GM12878 (cell line): Measurements from ENCODE around the gene PRPSAP1. TPM values are rescaled to one million over a fixed set of nuclear protein-coding genes. Genes with fewer than 3 reads are reported as not detected.

Experiments used
- ASH2L ChIP-seq: fragments of 300-600, 200-600 bp; sonication (generic); IDR thresholded peaks from 2 replicates; pipeline ENCODE4 v1.6.1; 2017; ENCODE audit warnings: low read depth, mild to moderate bottlenecking, borderline replicate concordance
- BMI1 ChIP-seq: fragments of 450-650 bp; IDR thresholded peaks from 2 replicates; pipeline ENCODE4 v1.6.1; 2016; ENCODE audit warnings: mild to moderate bottlenecking, moderate library complexity, borderline replicate concordance
- CBX3 ChIP-seq: fragments of 200-600 bp; sonication (generic); IDR thresholded peaks from 2 replicates; pipeline ENCODE4 v1.6.1; 2016; ENCODE audit warnings: low read depth, borderline replicate concordance
- CHD2 ChIP-seq: IDR thresholded peaks from 2 replicates; pipeline ENCODE4 v1.6.1; 2011; ENCODE audit warnings: low read depth, low read length, improper control_type of control experiment, borderline replicate concordance
- DPF2 ChIP-seq: fragments of 450-650 bp; IDR thresholded peaks from 2 replicates; pipeline ENCODE4 v1.6.1; 2017; ENCODE audit warnings: mild to moderate bottlenecking
- E4F1 ChIP-seq: fragments of 450-650 bp; IDR thresholded peaks from 2 replicates; pipeline ENCODE4 v1.6.1; 2018; ENCODE audit warnings: borderline replicate concordance, mild to moderate bottlenecking; ENCODE audit not compliant: partially characterized antibody
- ETV6 ChIP-seq, 2 experiments: fragments of 450-650 bp in 1 of 2; IDR thresholded peaks in 1 of 2; conservative IDR thresholded peaks in 1 of 2; 2 replicates each; pipeline ENCODE4 v1.6.1; 2014; ENCODE audit warnings: antibody characterized with exemption in 1 of 2, borderline replicate concordance in 1 of 2, low read depth in 1 of 2, mild to moderate bottlenecking in 1 of 2, moderate library complexity in 1 of 2
- IKZF2 ChIP-seq, 2 experiments: fragments of 450-650 bp; IDR thresholded peaks; 2 replicates each; pipeline ENCODE4 v1.6.1; 2017; ENCODE audit warnings: mild to moderate bottlenecking in 2 of 2, moderate library complexity in 2 of 2
- IRF4 ChIP-seq: IDR thresholded peaks from 2 replicates; pipeline ENCODE4 v1.6.1; 2011; ENCODE audit warnings: low read depth, low read length
- LARP7 ChIP-seq: fragments of 450-650 bp; IDR thresholded peaks from 2 replicates; pipeline ENCODE4 v1.6.1; 2017; ENCODE audit warnings: mild to moderate bottlenecking
- MEF2A ChIP-seq: IDR thresholded peaks from 2 replicates; pipeline ENCODE4 v1.6.1; 2011; ENCODE audit warnings: low read depth, mild to moderate bottlenecking, low read length, moderate library complexity; ENCODE audit not compliant: insufficient read depth
- MTA2 ChIP-seq: fragments of 450-650 bp; IDR thresholded peaks from 2 replicates; pipeline ENCODE4 v1.6.1; 2016; ENCODE audit warnings: low read depth, mild to moderate bottlenecking, moderate library complexity
- NR2C2 ChIP-seq: IDR thresholded peaks from 2 replicates; pipeline ENCODE4 v1.6.1; 2011; ENCODE audit warnings: borderline replicate concordance, low read depth; ENCODE audit not compliant: control insufficient read depth, insufficient read length
- NRF1 ChIP-seq: conservative IDR thresholded peaks from 2 replicates; pipeline ENCODE4 v1.6.1; 2011; ENCODE audit warnings: mild to moderate bottlenecking, low read depth, low read length, improper control_type of control experiment
- RB1 ChIP-seq: fragments of 450-650 bp; formaldehyde crosslinking; IDR thresholded peaks from 2 replicates; pipeline ENCODE4 v1.6.1; 2017; ENCODE audit warnings: mild to moderate bottlenecking, borderline replicate concordance
- RCOR1 ChIP-seq: conservative IDR thresholded peaks from 2 replicates; pipeline ENCODE4 v1.6.1; 2012; ENCODE audit warnings: low read depth, low read length, improper control_type of control experiment
- RFX5 ChIP-seq: IDR thresholded peaks from 2 replicates; pipeline ENCODE4 v1.6.1; 2011; ENCODE audit warnings: low read depth, low read length, improper control_type of control experiment
- RUNX3 ChIP-seq: IDR thresholded peaks from 2 replicates; pipeline ENCODE4 v1.6.1; 2012; ENCODE audit warnings: low read length, inconsistent platforms
- SMARCA5 ChIP-seq: fragments of 450-650 bp; IDR thresholded peaks from 2 replicates; pipeline ENCODE4 v1.6.1; 2017; ENCODE audit warnings: mild to moderate bottlenecking
- TCF12 ChIP-seq: IDR thresholded peaks from 2 replicates; pipeline ENCODE4 v1.6.1; 2011; ENCODE audit warnings: low read depth, mild to moderate bottlenecking, low read length
- ZBTB40 ChIP-seq: fragments of 450-650 bp; IDR thresholded peaks from 2 replicates; pipeline ENCODE4 v1.6.1; 2016; ENCODE audit warnings: mild to moderate bottlenecking, moderate library complexity, borderline replicate concordance
- ZNF217 ChIP-seq: fragments of 450-650 bp; IDR thresholded peaks from 2 replicates; pipeline ENCODE4 v1.6.1; 2017; ENCODE audit warnings: antibody characterized with exemption, mild to moderate bottlenecking
- ZNF274 ChIP-seq: IDR thresholded peaks from one replicate; pipeline ENCODE4 v1.8.0; 2011; ENCODE audit not compliant: insufficient read length, insufficient read depth
- ZNF384 ChIP-seq: IDR thresholded peaks from 2 replicates; pipeline ENCODE4 v1.6.1; 2012; ENCODE audit warnings: low read depth, mild to moderate bottlenecking, low read length, improper control_type of control experiment, borderline replicate concordance
- ZZZ3 ChIP-seq: IDR thresholded peaks from 2 replicates; pipeline ENCODE4 v1.6.1; 2011; ENCODE audit warnings: low read depth; ENCODE audit not compliant: control insufficient read depth, insufficient read length
- polyA plus RNA-seq, 11 experiments: library from polyadenylated mRNA; depleted of rRNA in 4 of 11; unstranded in 6 of 11; stranded (reverse) in 5 of 11; fragments of >200 nt; fragmentation: Nextera tagmentation in 4 of 11; fragmentation: Illumina TruSeq in 1 of 11; extraction: Ambion mirVana in 4 of 11; extraction: Trizol in 1 of 11; gene quantifications; 1 replicate in 1 of 11; 2 replicates in 10 of 11; pipeline versions ENCODE4 v1.2.1 to v1.2.3, GENCODE V29; 2011 to 2016; ENCODE audit warnings: inconsistent platforms in 2 of 11, missing spikeins in 2 of 11, low read depth in 1 of 11
- total RNA-seq, 4 experiments: library from RNA; depleted of rRNA in 3 of 4; stranded (reverse); fragments of >200 nt in 3 of 4; fragmentation: Illumina TruSeq in 1 of 4; extraction: Trizol in 1 of 4; gene quantifications; 2 replicates each; pipeline versions ENCODE4 v1.2.1 to v1.2.3, GENCODE V29; 2013 to 2021

Gene PRPSAP1
- total and polyA plus RNA-seq, 10 of the 15 experiments (the other 5 are each of a cell fraction or from before 2014, with no cell fraction given) = 15.8 to 84.2 (median 44.2) TPM

GRCh38 chr17:76260220-76260619 is 93.5 kb downstream of the PRPSAP1 start (continued):
- TF ChIP-seq ZBTB40 (peak; percentile 15; the same call in 1 of the 2 replicates), RCOR1 (0 out of 2 replicates have a peak, but pooled peaks have one; percentile 23), E4F1 (no peak), ETV6 (conservative IDR thresholded peaks at IDR 0.05 in 1 of 2, IDR thresholded peaks at IDR 0.05 in 1 of 2; ENCODE audit: borderline replicate concordance in 1 of 2, low read depth in 1 of 2) (no peak), ZNF274 (no peak), IRF4 (no peak), IKZF2 (IDR thresholded peaks at IDR 0.05) (peak in 1 of 2 experiments; percentile 66; a peak in 2 of 4 replicates), MTA2 (no peak; the same call in 1 of the 2 replicates), BMI1 (no peak), ZZZ3 (no peak), SMARCA5 (0 out of 2 replicates have a peak, but pooled peaks have one; percentile 36), ZNF384 (0 out of 2 replicates have a peak, but pooled peaks have one; percentile 21), NR2C2 (no peak), TCF12 (no peak), RB1 (no peak), CHD2 (0 out of 2 replicates have a peak, but pooled peaks have one; percentile 18), DPF2 (peak; percentile 51; the same call in 1 of the 2 replicates), NRF1 (no peak), CBX3 (no peak), ASH2L (no peak), RUNX3 (peak; percentile 51), LARP7 (no peak), RFX5 (no peak), MEF2A (0 out of 2 replicates have a peak, but pooled peaks have one; percentile 18), ZNF217 (peak; percentile 88)
